Calu3 (cell line): ENCODE data around the gene LDLRAP1. TPM values are rescaled to one million over a fixed set of nuclear protein-coding genes. Genes with fewer than 3 reads are reported as not detected.

Source experiments
- BruUV-seq: library from RNA; stranded (reverse); fragments of 400-500 nt; replicated peaks from 2 replicates; lab custom pipeline; 2021; lab: Mats Ljungman, UMichigan
- CTCF ChIA-PET: fragments of 300-600 bp; sonication (Branson Sonifier 250); formaldehyde crosslinking; loops from one replicate; lab custom pipeline; 2022; ENCODE audit warnings: antibody characterized with exemption; lab: Charles Lee
- DNase-seq: peaks from one replicate; pipeline ENCODE4 v3.0.0; 2022
- H3K27ac Mint-ChIP-seq: one replicate; pipeline ENCODE4 v1.8.0; 2022; ENCODE audit warnings: mixed read lengths; ENCODE audit not compliant: unreplicated experiment
- H3K27me3 Mint-ChIP-seq: one replicate; pipeline ENCODE4 v1.8.0; 2022; ENCODE audit warnings: mixed read lengths; ENCODE audit not compliant: unreplicated experiment
- H3K36me3 Mint-ChIP-seq: one replicate; pipeline ENCODE4 v1.8.0; 2022; ENCODE audit warnings: mild to moderate bottlenecking, moderate library complexity, mixed read lengths; ENCODE audit not compliant: insufficient read depth, unreplicated experiment
- H3K4me1 Mint-ChIP-seq: one replicate; pipeline ENCODE4 v1.8.0; 2022; ENCODE audit warnings: mild to moderate bottlenecking, low read depth, mixed read lengths; ENCODE audit not compliant: unreplicated experiment
- H3K4me3 Mint-ChIP-seq: one replicate; pipeline ENCODE4 v1.8.0; 2022; ENCODE audit warnings: mild to moderate bottlenecking, low read depth, moderate library complexity, mixed read lengths; ENCODE audit not compliant: unreplicated experiment
- H3K9me3 Mint-ChIP-seq: one replicate; pipeline ENCODE4 v1.8.0; 2022; ENCODE audit warnings: low read depth, mixed read lengths; ENCODE audit not compliant: unreplicated experiment
- CTCF ChIP-seq: fragments of 200-600 bp; IDR thresholded peaks from one replicate; pipeline ENCODE4 v1.8.0; 2022; ENCODE audit warnings: antibody characterized with exemption; ENCODE audit not compliant: unreplicated experiment
- intact Hi-C: fragments of 100-400 bp; cut with micrococcal nuclease; formaldehyde crosslinking; loops from one replicate; pipeline ENCODE4 v1.10.0; 2022; ENCODE audit not compliant: unreplicated experiment
- total RNA-seq: library from RNA; stranded (reverse); gene quantifications from 2 replicates; pipeline ENCODE4 v1.2.3, GENCODE V29; 2022

LDLRAP1 gene
- total RNA-seq, 1 experiment from 2014 or later: 8.3 TPM

- no TSS peak for BruUV-seq
- CTCF ChIA-PET: interaction anchor here (0.7 kb wide), 1 partner anchor 112 kb away, joined by 3 read pairs; no protein-coding TSS in a partner anchor
- H3K27me3 Mint-ChIP-seq: no peaks in the 10 kb centered on the region
- H3K36me3 Mint-ChIP-seq: peaks cover 3% of the 10 kb centered on the region
- H3K4me1 Mint-ChIP-seq: no peaks in the 10 kb centered on the region
- no peaks in the 10 kb centered on the region for H3K9me3 Mint-ChIP-seq
- H3K4me3 Mint-ChIP-seq: peak overlapping the region; percentile 71
- no peak for TF ChIP-seq CTCF
- intact Hi-C loops: no loop called here
- no peak overlapping the region for H3K27ac Mint-ChIP-seq
- DNase-seq: no peak
These were observed 898 bp downstream of the LDLRAP1 start for GRCh38 chr1:25544243-25544764.

GRCh38 chr1:25544819-25545218 is 1.4 kb downstream of the LDLRAP1 start:
- Mint-ChIP-seq H3K36me3 (peaks cover 3% of the 10 kb centered on the region), H3K4me3 (peak overlapping the region; percentile 71), H3K9me3 (no peaks in the 10 kb centered on the region), H3K27ac (no peak overlapping the region), H3K27me3 (no peaks in the 10 kb centered on the region), H3K4me1 (peaks cover 5% of the 10 kb centered on the region)
- TF ChIP-seq CTCF: no peak
- DNase-seq: no peak
- no TSS peak for BruUV-seq
- intact Hi-C loops: no loop called here
- CTCF ChIA-PET: interaction anchor here (0.7 kb wide), 1 partner anchor 113 kb away, joined by 3 read pairs; no protein-coding TSS in a partner anchor

GRCh38 chr1:25545767-25546166 is 2.4 kb downstream of the LDLRAP1 start:
- no peak for TF ChIP-seq CTCF
- CTCF ChIA-PET: no interaction called here
- Mint-ChIP-seq H3K9me3 (no peaks in the 10 kb centered on the region), H3K36me3 (peaks cover 3% of the 10 kb centered on the region), H3K27me3 (no peaks in the 10 kb centered on the region), H3K27ac (no peak overlapping the region), H3K4me1 (peaks cover 14% of the 10 kb centered on the region), H3K4me3 (no peak overlapping the region)
- intact Hi-C loops: no loop called here
- no peak for DNase-seq
- BruUV-seq: no TSS peak

- intact Hi-C loops: no loop called here
- DNase-seq: no peak
- TF ChIP-seq CTCF: no peak
- Mint-ChIP-seq H3K27me3 (no peaks in the 10 kb centered on the region), H3K9me3 (no peaks in the 10 kb centered on the region), H3K27ac (no peak overlapping the region), H3K4me3 (no peak overlapping the region), H3K36me3 (peaks cover 3% of the 10 kb centered on the region), H3K4me1 (peaks cover 15% of the 10 kb centered on the region)
- CTCF ChIA-PET: no interaction called here
- no TSS peak for BruUV-seq
These were observed 2.8 kb downstream of the LDLRAP1 start for GRCh38 chr1:25546193-25546592.
